Cerebellar cortex (tissue), 1 donor: ENCODE results near the gene AKIRIN2.

Experiments
- DNase-seq: peaks from one replicate; pipeline ENCODE4 v3.0.0-alpha.2; 2015; ENCODE audit warnings: low spot score

The AKIRIN2 gene

DNA sequence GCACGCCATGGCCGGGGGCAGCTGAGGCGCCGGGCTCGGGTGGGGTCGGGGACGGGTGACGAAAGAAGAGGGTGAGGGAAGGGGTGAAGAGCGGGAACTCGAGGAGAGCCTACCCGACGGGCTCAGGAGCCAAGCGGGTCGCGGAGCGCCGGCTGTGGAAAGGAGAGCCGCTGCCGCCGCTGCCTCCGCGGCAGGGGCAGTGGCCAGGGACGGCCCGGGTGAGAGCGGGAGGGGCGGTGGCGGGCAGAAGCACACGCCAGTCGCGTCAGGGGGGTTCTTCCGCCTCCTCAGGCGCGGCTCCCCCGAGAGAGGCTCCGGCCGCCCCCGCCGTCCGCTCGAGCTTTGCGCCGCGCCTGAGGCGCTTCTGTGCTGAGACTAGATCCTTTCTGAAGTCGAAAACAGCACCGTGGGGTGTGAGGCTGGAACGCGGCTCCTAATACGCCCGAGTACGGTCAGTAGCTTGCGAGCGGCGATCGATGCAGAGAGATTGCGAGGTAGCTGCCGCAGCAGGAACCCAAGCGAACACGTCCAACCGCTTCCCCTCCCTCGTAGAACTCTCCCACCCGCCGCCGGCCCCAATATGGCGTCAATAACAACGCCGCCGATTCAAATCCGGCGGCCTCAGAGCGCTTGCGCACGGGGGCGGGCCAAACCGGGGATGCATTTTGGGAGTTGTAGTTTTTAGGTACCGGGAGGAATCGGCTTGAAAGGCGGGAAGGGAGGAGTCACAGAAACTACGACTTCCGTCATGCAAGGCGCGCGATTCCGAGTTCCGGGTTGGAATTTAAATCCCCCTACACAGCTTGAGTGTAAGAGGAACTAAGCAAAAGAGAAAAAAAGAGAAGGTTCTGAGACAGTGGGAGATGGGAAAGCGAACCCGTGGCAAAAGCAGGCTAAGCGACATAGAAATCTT is at the start of gene AKIRIN2:
AKIRIN2 (minus strand) TSS at position 558 of the 913 bp plus-strand sequence; CDS start at position 9, 549 bp downstream.
- peak; percentile 99 for DNase-seq

DNA sequence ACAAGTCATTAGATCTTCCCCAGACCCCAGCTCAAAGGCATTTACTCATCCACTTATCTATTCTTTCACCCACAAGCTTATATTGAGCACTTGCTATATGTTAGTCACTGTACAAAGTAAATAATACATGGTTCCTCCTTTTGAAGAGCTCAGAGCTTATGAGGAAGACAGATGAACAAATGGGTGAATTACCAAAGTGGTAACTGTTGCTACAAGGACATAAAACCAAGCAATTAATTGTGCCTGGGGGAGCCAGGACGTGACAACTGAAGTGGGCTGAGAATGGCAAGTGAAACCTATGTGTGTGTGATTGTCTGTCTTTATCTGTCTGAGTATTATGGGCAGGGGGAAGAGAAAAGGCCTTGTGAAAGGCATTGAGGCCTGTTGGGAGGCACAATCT is 45.6 kb upstream of the AKIRIN2 start:
- no peak for DNase-seq

DNA sequence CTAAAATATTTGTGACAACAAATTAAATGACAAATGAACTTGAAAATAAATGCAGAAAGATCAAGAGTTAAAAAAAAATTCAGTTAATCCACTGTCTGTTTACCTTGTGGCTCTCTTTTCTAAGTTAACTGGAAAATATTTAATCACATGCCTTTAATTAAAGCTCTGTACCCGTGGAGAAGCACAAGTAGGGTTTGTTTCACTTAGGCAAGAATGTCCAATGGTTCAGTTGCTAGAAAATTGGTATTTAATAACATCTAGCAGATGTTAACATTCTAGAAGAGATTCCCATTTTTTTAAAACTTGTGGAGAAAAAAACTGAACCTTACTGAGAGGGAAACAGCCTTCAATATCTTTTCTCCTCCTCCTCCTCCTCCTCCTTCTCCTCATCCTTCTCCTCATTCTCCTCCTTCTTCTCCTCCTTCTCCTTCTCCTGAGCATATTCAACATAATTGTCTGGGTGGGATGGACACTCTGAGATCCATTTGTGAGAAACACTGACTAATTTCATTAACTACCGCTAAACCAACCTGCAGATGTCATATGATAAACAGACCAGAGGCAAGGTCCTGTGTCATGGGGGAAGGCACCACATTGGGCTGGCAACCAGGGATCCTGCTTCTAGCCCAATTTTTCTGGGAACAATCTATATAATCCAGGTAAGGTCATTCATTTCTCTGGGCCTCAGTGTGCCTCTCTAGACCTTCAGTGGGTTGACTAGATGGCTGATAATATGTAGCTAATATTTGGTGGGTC is 44.1 kb upstream of the AKIRIN2 start:
- DNase-seq: no peak

DNA sequence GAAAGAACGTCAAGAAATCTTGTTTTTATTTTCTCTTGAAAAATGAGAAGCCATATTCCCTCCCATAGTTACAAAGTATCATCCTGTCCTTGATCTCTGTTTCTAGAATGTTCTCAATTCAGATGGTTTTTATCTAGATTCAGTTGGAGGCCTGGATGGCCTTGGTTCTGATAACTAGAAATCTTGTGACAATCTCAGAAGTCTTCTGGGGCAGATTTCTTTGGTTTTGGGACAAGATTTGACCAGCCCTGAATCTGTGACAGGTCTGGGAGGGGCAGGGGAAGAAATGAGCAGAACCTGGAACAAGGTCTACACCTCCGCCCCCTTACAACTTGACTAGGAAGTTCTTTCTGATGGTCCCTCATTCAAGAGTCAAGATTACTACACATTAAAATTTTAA is 41.4 kb upstream of the AKIRIN2 start:
- no peak for DNase-seq

DNA sequence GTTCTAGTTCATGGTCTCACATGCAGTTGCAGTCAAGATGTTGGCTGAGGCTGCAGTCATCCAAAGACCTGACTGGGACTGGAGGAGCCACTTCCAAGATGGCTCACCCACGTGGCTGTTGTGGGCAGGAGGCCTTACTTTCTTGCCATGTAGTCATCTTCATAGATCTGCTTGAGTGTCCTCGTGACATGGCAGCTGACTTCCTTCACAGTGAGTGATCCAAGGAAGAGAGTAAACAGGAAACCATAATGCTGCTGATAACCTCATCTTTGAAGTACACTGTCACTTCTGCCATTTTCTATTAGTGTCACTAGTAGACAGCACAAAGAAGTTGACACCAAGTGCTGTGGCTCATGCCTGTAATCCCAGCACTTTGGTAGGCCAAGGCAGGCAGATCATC is 40.1 kb upstream of the AKIRIN2 start:
- no peak for DNase-seq

DNA sequence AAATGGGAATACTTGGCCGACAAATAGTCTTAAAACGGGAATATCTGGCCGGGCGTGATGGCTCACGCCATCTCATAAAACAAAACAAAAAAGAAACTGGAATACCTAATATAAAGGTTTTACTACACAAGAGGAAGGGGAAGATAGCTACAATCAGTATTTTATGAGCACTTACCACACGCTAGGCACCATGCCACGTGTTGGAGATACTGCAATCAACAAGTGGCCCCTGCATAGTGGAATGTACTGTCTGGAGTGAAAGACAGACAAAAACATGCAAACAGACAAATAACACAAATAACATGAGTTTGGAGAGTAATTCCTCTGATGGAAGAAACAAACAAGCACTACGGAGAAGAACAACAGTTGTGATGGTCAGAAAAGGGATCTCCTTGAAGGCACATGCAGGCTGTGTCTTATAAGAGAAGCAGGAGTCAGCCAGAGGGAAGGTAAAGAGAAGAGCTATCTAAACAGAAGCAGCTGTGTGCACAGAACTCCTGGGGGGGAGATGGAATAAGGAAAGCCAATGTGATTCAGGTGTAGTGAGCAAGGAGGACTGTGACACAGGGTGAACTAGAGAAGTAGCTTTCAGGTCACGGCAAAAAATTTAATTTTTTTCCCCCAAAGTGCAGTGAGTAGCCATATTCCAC is 39.1 kb upstream of the AKIRIN2 start:
- DNase-seq: no peak

DNA sequence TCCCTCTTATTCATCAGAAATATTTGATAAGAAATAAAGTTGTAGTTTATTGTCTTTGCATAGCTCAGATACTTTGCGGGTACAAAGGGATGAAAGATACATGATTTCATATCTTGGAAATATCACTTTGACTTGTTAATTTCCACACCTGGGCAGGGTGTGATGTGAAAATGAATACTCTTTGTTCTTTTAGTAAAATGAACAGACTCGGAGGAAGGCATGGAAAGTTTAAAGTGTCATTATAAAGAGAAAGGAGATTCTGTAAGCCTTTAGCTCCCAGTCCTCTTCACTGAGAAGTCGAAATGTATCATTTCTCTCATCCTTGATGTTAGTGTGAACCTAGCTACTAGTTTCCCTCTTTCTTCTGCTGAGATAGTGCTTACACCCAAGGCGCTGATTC is 36.7 kb upstream of the AKIRIN2 start:
- no peak for DNase-seq

DNA sequence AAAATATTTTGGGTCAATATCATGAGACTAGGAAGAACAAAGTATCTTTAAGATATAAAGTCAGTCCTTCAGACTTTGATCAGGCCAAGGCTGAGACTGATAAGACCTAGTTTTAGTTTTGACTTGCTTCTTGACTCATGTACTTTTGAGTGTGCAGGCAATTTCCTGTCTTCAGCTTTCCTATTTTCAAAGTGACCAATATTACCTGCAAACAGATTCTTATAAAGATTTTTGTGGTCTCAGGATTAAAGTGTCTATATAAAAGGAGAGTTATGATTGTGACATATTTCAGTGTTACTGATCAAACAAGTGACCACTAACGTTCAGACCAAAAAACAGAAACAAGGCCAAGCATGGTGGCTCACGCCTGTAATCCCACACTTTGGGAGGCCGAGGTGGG is 36.0 kb upstream of the AKIRIN2 start:
- no peak for DNase-seq

DNA sequence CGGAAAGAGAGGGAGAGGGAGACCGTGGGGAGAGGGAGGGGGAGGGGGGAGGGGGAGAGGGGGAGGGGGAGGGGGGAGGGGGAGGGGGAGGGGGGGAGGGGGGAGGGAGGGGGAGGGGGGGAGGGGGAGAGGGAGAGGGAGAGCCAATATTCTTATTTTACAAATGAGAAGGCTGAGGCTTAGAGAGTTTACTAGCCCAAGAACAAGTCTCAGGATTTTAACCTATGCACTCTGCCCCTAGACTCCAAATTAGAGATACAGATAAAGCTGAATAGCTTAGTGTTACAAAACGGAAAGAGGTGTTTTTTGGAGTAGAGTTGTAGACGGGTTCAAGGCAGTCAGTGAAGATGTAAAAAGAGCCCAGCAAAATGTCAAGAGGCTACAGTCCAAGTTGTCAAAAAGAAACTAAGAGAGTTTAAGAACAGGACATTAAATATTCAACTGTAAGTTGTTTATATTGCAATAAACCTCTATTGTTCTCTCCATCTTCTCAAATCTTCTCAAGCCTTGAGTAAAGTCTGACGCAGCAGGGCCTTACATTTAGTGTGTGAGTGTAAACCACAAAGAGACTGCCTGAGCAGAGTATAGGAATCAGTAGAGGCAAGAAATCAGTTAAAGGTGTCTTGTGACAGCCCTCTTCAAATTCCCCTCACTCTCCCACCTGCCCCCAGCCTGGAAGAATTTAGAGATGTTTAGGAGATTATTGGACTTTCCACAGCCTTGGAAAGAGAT is 34.9 kb upstream of the AKIRIN2 start:
- no peak for DNase-seq

DNA sequence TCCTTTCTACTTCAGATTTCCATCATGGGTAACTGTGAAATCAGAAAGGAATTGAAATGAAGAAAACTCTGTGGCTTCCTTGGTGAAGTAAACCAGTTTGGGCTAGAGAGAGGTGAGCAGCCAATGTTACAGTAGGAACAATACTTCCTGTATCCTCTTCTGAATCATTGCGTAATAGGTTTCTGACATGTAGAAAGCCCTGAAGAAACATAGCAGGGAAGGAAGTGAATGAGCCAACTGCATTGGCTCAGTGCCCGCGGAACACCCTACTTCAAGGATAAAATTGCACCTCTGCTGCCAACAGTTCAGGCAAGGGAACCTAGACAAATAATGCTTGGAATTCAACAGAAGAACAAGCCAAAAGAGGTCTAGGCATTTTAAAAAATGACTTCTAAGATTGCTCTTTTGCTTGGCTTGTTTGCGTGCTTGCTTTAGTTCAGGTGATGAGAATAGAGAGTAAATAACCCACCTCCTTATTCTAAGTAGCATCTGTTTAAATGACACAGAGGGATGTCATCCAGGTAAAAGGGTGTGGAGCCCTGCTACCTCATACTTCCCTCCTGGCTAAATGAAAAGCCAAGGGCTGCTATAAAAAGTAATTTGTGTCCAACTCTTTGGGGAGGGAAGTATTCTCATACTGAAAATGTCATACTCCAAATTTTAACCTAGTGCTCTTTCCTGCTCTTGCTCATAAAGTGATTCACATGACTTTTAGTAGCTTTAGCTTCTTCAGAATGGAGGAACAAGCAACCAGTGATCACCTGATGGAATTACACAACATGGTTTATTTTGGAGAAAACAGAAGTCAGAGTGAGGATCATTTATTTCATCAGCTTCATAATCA is 30.0 kb upstream of the AKIRIN2 start:
- DNase-seq: peak; percentile 67

DNA sequence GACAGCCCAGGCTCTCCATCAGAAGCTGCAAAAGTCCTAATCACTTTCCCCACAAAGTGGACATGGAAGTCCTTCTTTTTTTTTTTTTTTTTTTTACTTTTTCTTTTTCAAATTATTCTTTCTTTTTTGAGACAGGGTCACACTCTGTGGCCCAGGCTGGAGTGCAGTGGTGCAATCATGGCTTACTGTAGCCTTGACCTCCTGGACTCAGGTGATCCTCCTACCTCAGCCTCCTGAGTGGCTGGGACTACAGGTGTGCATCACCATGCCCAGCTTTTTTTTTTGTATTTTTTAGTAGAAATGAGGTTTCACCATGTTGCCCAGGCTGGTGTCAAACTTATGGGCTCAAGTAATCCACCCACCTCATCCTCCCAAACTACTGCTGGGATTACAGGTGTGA is 29.0 kb upstream of the AKIRIN2 start:
- no peak for DNase-seq

DNA sequence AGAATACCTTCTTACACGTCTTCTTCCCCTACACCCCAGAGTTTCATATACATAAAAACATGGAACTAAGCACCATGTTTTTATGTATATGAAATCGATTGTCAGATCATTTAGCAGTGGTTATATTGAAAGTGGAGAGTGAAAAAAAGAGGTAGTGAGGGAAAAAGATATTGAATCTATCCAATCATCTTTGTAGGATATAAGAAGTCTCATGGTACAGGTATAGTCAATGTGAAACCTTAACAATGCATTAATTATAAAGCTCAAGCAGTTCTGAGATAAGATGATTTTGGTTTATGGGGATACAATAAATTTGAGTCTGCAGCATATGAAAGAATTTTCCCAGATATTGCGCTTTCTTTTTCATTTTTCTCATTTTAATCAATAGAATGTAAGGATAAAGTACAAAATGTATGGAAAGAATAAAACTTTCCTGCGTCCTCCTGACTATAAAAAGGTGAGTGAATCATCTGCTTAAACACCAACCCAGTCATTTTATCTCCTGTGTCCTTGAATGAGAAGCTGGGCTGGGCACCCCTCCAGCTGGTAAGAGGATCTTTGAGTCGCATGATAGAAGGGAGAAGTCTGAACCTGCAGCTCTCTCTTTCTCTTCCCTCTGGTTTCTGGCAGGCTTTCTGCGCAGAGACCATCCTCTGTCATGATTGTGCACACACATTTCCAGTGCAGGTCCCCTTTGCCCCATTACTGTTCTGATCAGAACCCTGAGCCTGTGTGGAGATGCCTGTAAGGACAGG is 28.1 kb upstream of the AKIRIN2 start:
- DNase-seq: no peak

DNA sequence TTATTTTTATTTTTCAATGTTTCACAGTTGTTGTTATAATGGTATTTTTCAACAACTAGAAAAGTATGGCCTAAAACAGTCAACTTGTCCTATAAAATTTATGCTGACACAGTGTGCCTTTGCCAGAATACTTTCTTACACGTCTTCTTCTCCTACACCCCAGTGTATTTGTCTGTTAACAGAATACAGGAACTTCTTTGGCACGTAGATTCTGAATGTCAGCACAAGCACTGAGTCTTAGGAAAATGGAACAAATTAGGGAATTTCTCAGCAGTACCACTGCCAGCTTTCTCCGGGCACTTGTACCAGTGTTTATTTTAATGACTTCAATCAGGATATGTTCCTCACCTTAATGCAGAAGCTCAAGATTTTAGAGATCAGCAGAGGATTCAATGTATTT is 26.7 kb upstream of the AKIRIN2 start:
- DNase-seq: no peak

DNA sequence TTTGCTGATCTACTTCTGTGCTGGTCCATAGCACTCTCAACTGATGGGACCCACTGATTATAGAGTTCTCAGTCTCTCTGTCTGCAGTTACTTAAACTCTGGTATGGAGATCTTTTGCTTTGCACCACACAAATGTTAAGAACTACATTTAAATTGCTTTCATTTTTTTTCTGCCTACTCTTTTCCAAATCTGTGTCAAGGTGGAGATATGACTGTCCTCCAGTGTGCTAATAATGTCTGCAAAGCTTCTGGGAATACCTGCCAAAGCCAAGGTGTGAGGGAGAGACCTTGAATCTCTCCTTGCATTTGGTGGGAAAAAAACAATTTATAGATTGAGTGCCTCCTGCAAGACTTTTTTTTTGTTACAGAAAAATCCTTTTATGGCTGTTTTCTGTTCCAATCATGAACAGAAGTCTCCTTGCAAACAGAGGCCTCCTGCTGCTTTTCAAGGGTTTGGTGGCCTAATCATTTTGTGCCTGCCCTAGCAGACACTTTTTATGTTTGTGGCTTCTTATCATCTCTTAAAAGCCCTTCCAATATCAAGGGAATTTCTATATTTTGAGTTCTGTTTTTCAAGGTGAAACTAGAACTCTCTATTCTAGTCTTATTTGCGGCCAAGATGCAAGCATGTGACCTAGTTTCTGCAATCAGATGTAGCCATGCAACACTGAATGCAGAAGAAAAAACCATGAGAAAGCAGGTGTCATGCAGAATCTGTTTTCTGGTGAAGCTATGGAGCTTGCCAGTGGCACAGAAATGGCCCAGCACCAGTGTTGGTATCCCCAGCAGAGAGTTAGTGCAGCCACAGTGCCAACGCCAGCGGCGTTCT is 23.2 kb upstream of the AKIRIN2 start:
- no peak for DNase-seq

DNA sequence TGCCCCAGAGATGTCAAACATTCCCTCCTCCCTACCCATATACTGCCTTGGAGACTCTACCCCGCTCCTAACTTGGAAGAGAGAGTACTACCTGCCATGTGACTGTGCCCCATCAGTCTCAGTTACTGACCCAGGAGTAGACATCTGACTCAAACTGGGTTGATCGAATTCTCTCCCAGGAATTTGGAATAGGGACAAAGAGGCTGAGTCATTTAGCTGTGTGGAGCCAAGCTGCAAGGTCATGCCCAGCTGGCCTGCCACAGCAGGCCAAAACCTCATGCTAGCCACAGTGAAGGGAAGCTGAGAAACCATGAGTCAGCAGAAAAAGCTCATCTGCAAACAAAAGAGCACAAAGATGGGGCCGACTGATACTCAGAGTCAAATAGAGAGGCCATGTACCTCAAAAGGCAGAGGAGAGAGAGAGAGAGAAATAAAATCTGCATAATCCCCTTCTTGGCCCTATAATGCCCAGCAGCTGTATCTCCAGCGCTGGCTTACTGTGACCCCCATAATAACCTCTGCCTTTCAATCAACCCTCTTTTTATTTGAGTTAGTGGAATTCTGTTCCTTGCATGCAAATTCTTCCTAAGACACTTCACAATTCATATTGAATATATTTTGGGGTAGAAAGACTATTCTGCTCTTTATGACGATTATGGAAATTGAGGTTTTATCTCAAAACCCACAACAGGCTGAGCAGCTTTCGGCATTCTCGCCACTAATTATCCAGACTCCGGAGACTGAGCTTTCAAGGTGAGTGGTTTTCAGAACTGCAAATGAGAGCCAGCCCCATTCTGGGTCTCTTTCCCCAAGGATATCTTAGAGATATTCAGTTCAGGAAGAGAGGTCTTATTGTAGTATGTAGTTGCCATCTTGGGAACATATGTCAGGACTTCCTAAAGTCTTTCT is 21.4 kb upstream of the AKIRIN2 start:
- DNase-seq: peak; percentile 34

DNA sequence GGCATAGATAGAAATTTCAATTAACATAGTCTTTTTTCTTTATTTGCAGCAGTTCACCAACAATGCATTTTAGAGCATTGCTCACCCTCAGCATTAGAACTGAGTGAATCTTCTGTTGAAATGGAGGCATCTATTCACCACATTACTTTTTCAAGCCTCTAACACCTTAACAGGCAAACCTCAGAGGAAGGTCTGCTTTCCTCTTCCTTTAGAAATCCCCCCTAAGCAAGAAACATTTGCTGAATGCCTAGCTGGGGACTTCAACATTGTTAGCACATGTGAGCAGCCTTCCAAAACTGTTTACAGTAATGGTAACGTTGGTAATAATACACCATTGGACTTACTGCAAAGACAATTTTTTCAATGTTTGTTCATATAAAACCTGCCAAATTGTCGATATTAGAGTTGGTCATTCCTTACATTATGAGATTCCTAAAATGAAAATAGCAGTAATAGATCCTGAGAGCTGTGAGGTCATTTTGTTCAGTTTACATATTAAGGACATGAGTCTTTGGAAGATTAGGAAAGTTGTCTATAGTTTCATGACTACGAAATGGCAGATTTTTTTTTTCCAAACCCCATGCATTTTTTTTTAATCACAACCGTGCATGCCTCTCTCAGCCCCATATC is 20.6 kb upstream of the AKIRIN2 start:
- no peak for DNase-seq

DNA sequence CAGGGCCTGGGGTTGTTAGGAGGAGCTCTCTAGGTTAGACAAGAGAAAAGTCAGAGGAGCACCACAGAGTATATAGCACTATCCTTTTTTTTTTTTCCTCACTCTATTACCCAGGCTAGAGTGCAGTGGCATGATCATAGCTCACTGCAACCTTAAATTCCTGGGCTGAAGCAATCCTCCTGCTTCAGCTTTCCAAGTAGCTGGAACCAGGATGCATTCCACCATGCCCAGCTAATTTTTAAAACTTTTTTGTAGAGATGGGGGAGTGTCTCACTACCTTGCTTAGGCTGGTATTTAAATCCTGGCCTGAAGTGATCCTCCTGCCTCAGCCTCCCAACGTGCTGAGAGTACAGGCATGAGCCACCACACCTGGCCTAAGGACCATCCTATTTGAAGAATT is 19.3 kb upstream of the AKIRIN2 start:
- no peak for DNase-seq
